ENCODE data around the gene C7.

The C7 gene

DNA sequence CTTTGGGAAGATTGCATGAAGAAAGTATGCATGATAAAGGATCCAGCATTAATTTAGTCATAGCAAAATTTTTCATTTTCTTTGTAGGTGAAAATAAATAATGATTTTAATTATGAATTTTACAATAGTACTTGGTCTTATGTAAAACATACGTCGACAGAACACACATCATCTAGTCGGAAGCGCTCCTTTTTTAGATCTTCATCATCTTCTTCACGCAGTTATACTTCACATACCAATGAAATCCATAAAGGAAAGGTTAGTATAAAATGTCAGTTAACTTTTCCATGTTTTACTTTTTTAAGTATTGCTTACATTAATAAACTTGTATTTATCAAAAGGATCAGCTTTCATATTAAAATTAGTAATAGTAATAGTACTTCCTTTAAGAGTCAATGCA lies 35.8 kb downstream of the C7 start:
- no peak for FAIRE-seq
- no peak for DNase-seq (ENCODE audit: insufficient read length)
- TF ChIP-seq TAF1 (IDR thresholded peaks at IDR 0.05; ENCODE audit: borderline replicate concordance, low read depth, low read length) (no peak), POLR2AphosphoS5 (IDR thresholded peaks at IDR 0.05; ENCODE audit: low read depth, low read length) (no peak), POLR2A (IDR thresholded peaks at IDR 0.05; ENCODE audit: low read depth, low read length) (no peak)

DNA sequence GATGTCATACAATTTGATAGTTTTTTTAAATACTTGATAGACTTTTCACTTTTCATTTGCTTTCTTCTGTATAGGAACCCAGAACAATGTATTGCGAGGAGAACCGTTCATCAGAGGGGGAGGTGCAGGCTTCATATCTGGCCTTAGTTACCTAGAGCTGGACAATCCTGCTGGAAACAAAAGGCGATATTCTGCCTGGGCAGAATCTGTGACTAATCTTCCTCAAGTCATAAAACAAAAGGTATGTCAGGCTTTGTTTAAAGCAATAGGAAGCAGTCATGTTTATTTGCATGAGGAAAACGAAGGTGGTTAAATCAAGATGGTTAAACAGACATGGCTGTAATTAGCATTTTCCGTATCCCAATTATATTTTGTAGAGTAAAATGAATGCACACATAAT lies 46.0 kb downstream of the C7 start:
- FAIRE-seq (no peak), DNase-seq (ENCODE audit: insufficient read length) (no peak)

DNA sequence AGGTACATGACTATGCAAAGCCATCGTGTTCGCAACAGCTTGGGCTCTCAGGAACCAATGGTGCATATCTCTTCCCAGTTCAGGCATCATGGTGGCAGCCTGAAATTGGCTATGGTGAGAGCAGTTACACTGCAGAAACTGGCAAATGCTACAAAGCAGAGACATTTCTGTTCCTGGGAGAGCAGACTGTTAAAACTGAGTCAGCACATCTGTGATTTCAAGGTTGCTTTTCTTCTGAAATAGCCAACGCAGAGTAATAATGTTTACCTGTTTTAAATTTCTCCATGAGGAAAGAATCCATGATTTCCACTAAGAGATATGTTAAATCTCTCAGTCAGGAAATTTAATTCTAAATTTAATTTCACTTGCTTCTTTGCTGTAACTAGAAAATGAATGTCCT lies 47.8 kb downstream of the C7 start:
- FAIRE-seq (no peak), DNase-seq (ENCODE audit: insufficient read length) (no peak)
- TF ChIP-seq POLR2A (IDR thresholded peaks at IDR 0.05; ENCODE audit: low read depth, low read length): no peak
- TF ChIP-seq TAF1 (IDR thresholded peaks at IDR 0.05; ENCODE audit: borderline replicate concordance, low read depth, low read length): no peak
- no peak for TF ChIP-seq POLR2AphosphoS5 (IDR thresholded peaks at IDR 0.05; ENCODE audit: low read depth, low read length)

More for the DNA sequence above, 46.0 kb downstream of the C7 start:
- TF ChIP-seq POLR2AphosphoS5 (IDR thresholded peaks at IDR 0.05; ENCODE audit: low read depth, low read length): no peak
- TF ChIP-seq TAF1 (IDR thresholded peaks at IDR 0.05; ENCODE audit: borderline replicate concordance, low read depth, low read length): no peak
- TF ChIP-seq POLR2A (IDR thresholded peaks at IDR 0.05; ENCODE audit: low read depth, low read length): no peak

DNA sequence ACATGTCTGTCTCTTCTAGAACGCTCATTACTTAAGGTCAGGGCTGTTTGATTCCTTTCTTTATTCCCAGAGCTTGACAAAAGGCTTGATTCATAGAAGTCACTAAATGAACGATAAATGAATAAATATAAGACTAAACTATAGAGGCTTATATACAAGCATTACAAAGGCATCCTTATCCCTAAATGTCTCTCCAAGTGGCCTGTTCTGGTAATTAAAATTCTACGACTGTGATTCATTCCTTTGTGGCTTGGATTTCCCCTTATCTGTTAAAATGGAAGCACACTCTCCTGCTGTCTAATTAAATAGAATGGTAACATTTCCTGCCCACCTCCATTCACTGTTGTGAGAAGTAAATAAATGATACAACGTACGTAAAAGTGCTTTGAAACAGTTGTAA lies 49.5 kb downstream of the C7 start:
- no peak for TF ChIP-seq POLR2A (IDR thresholded peaks at IDR 0.05; ENCODE audit: low read depth, low read length)
- FAIRE-seq: no peak
- DNase-seq (ENCODE audit: insufficient read length): no peak

DNA sequence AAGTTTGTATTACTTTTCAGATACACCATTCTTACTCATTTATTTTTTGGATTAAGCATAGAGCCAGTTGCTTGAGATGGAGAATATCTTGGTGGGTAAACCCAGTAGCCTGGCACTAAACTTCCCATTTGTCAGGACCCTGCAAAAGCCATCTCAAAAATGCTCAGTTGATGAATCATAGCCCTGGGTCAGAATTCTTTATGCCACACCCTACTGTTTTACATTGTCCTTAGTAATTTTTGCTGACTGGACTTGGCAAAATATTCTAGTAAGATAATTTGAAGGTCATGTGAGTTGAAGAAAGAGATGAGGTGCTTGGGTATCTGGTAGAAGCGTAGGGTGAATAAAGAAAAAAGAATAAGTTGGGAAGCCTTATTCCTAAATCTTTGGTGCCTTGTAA lies 50.7 kb downstream of the C7 start:
- no peak for DNase-seq (ENCODE audit: insufficient read length)
- FAIRE-seq: no peak
- no peak for TF ChIP-seq POLR2A (IDR thresholded peaks at IDR 0.05; ENCODE audit: low read depth, low read length)
- no peak for TF ChIP-seq POLR2AphosphoS5 (IDR thresholded peaks at IDR 0.05; ENCODE audit: low read depth, low read length)
- TF ChIP-seq TAF1 (IDR thresholded peaks at IDR 0.05; ENCODE audit: borderline replicate concordance, low read depth, low read length): no peak

DNA sequence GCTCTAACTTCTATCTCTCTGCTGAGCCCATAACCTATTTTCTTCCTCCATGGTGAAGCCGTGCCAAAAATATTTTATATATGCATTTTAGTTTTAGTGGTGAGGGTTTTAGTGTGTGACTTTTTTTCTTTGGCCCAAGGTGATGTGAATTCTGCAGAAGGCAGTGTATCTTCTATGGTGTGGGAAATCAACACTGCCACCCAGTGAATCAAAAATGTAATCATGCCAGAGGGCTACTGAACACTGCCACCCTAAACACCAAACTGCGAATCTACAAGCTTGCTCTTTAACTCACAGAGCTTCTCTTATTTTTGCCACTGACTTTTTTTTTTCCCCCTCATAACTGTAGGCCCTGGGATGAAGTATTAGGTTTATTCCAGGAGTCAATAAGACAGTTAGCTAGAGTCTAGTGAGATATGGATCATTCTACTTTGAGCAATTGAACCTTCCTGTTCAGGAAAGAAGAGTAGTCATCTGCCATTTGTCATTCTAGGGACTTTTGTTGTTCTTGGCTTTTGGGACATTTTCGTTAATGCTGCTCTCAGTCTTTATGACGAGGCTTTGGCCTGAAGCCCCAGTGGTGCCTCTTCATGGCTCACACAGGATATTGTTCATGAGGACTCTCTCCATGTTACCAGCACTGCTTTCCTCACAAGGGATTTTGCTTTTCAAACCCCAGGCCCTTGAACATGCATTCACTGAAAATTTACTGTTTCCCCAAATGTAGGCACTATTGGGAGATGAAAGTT lies 53.1 kb downstream of the C7 start:
- FAIRE-seq (no peak), DNase-seq (ENCODE audit: insufficient read length) (no peak)
- TF ChIP-seq POLR2A (IDR thresholded peaks at IDR 0.05; ENCODE audit: low read depth, low read length) (no peak), TAF1 (IDR thresholded peaks at IDR 0.05; ENCODE audit: borderline replicate concordance, low read depth, low read length) (no peak), POLR2AphosphoS5 (IDR thresholded peaks at IDR 0.05; ENCODE audit: low read depth, low read length) (no peak)

DNA sequence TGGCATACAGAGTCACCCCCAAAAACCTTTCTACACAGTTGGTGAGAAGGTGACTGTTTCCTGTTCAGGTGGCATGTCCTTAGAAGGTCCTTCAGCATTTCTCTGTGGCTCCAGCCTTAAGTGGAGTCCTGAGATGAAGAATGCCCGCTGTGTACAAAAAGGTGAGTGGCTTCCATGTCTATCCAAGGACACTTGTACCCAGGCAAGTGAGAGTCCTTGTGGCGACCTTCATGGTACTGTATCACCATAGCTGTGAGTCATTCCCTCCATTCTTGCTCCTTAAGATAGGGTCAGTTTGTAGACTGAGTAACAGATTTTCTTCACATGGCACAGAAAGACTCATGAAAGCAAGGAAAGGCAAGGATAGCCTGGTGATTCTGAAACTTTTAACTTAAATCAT lies 63.1 kb downstream of the C7 start:
- FAIRE-seq: no peak
- TF ChIP-seq POLR2AphosphoS5 (IDR thresholded peaks at IDR 0.05; ENCODE audit: low read depth, low read length): no peak
- TF ChIP-seq POLR2A (IDR thresholded peaks at IDR 0.05; ENCODE audit: low read depth, low read length): no peak
- no peak for TF ChIP-seq TAF1 (IDR thresholded peaks at IDR 0.05; ENCODE audit: borderline replicate concordance, low read depth, low read length)
- DNase-seq (ENCODE audit: insufficient read length): no peak

DNA sequence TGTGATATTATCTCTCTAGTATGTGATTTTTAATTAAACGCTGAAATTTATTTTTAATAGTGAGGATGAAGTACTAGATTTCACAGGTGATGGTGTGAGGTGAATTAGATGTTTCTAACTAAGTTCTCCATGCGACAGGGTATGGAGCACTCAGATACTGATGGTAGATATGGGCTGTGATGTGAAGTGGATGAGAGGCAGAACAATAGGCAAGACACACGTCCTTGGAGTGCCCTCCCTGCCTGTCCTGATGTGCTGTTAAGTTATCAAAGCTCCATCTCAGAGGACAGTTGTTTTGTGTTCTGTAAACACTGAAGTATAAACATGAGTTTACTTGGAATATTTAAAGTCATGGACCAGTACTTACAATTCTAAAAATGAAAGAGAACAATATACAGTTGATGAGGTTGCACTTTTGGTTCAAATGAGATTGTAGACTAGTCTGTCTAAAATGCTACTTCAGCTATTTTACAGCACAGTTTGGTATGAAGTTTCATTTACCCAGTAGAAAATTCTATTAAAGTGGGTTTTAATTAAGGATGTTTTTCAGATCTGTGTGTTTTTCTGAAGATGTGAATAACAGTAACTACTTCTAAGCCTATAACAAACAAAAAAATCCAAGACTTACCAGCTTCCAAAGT lies 64.2 kb downstream of the C7 start:
- FAIRE-seq: no peak
- TF ChIP-seq POLR2A (IDR thresholded peaks at IDR 0.05; ENCODE audit: low read depth, low read length): no peak
- TF ChIP-seq POLR2AphosphoS5 (IDR thresholded peaks at IDR 0.05; ENCODE audit: low read depth, low read length): no peak
- TF ChIP-seq TAF1 (IDR thresholded peaks at IDR 0.05; ENCODE audit: borderline replicate concordance, low read depth, low read length): no peak
- no peak for DNase-seq (ENCODE audit: insufficient read length)

DNA sequence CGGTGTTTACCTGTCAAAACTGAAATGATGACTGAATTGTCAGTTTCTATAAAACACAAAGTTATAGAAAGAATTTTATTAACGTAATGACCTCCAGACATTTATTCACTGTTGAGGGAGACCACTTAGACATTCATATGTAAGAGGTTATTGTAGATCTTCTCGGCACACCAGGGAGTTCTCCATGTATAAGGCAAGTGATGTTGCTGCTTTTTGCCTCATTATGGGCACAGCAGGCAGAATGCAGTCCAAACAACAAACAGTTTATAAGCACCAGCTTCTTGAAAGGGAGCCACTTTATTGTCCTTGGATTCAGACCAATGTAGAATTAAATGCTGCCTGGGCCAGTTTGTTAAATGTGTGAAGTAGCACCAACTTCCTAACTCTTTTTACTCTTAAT lies 66.7 kb downstream of the C7 start:
- DNase-seq (ENCODE audit: insufficient read length) (no peak), FAIRE-seq (no peak)
- TF ChIP-seq POLR2AphosphoS5 (IDR thresholded peaks at IDR 0.05; ENCODE audit: low read depth, low read length): no peak
- no peak for TF ChIP-seq TAF1 (IDR thresholded peaks at IDR 0.05; ENCODE audit: borderline replicate concordance, low read depth, low read length)
- no peak for TF ChIP-seq POLR2A (IDR thresholded peaks at IDR 0.05; ENCODE audit: low read depth, low read length)

DNA sequence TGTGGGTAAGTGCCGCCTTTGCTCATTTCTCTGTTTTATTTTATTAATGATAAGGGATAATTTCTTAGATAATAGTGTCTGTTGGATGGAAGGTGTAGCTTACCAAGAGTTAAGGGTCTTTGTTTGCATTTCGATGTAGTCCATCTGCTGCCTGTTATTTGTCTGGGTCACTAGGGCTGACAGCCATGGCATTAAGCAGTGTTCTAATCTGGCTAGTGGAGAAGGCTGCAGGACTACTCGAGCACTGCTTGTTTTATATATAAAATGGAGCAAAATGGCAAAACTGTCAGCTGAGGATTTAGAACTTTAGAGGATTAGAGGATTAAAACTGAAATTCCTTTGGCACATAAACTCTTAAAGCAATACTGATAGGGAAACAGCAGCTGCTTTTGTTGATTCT lies 67.5 kb downstream of the C7 start:
- no peak for FAIRE-seq
- no peak for DNase-seq (ENCODE audit: insufficient read length)
- TF ChIP-seq POLR2AphosphoS5 (IDR thresholded peaks at IDR 0.05; ENCODE audit: low read depth, low read length): no peak
- no peak for TF ChIP-seq POLR2A (IDR thresholded peaks at IDR 0.05; ENCODE audit: low read depth, low read length)
- TF ChIP-seq TAF1 (IDR thresholded peaks at IDR 0.05; ENCODE audit: borderline replicate concordance, low read depth, low read length): no peak

DNA sequence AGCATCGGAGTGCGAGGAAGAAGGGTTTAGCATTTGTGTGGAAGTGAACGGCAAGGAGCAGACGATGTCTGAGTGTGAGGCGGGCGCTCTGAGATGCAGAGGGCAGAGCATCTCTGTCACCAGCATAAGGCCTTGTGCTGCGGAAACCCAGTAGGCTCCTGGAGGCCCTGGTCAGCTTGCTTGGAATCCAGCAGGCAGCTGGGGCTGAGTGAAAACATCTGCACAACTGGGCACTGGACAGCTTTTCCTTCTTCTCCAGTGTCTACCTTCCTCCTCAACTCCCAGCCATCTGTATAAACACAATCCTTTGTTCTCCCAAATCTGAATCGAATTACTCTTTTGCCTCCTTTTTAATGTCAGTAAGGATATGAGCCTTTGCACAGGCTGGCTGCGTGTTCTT lies 72.1 kb downstream of the C7 start:
- FAIRE-seq (no peak), DNase-seq (ENCODE audit: insufficient read length) (no peak)
- no peak for TF ChIP-seq POLR2AphosphoS5 (IDR thresholded peaks at IDR 0.05; ENCODE audit: low read depth, low read length)
- TF ChIP-seq TAF1 (IDR thresholded peaks at IDR 0.05; ENCODE audit: borderline replicate concordance, low read depth, low read length): no peak
- TF ChIP-seq POLR2A (IDR thresholded peaks at IDR 0.05; ENCODE audit: low read depth, low read length): no peak

DNA sequence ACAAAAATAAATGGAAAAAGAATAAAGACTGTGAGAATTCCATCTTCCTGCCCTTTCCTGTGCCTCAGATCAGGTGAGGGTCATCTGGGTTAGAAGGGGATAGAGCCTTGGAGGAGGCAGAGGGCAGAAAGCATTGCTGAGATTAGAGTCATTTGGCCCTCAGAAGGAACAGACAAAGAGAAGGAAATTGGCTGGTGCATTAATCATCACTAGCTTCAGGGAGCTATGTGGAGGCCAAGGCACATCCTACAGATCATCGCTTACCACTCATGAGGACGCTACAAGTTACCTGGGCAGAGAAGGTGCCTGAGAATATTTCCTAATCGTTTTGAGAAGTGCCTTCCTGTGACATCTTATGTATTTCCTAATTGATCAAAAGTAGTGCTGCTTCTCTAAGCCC lies 74.5 kb downstream of the C7 start:
- FAIRE-seq: no peak
- no peak for DNase-seq (ENCODE audit: insufficient read length)
- TF ChIP-seq TAF1 (IDR thresholded peaks at IDR 0.05; ENCODE audit: borderline replicate concordance, low read depth, low read length) (no peak), POLR2AphosphoS5 (IDR thresholded peaks at IDR 0.05; ENCODE audit: low read depth, low read length) (no peak), POLR2A (IDR thresholded peaks at IDR 0.05; ENCODE audit: low read depth, low read length) (no peak)

Data from GM12892 (cell line).